PC-9 (cell line): ENCODE results near the gene MSH6. TPM values are rescaled to one million over a fixed set of nuclear protein-coding genes. Genes with fewer than 3 reads are reported as not detected.
A peak's percentile ranks its signal among the peaks of the same experiment; 100 is the strongest.

Experiments used
- BruUV-seq: library from RNA; stranded (reverse); fragments of 400-500 nt; replicated peaks from 2 replicates; lab custom pipeline; 2021; lab: Mats Ljungman, UMichigan
- CTCF ChIA-PET: fragments of 300-600 bp; sonication (Branson Sonifier 250); formaldehyde crosslinking; loops from one replicate; lab custom pipeline; 2022; ENCODE audit warnings: antibody characterized with exemption; lab: Charles Lee
- POLR2A ChIA-PET: fragments of 300-600 bp; sonication (Branson Sonifier 250); formaldehyde crosslinking; loops from one replicate; lab custom pipeline; 2022; ENCODE audit warnings: antibody characterized with exemption; ENCODE audit not compliant: unreplicated experiment; lab: Charles Lee
- DNase-seq, 2 experiments: peaks; one replicate each; pipeline versions ENCODE4 v3.0.0 to v3.0.0-alpha.2; 2015 to 2022; ENCODE audit warnings: mixed read lengths in 1 of 2
- H2AFZ ChIP-seq: fragments of 200-600 bp; sonication (generic); 2 replicates; pipeline ENCODE4 v1.8.1; 2017; ENCODE audit warnings: antibody characterized with exemption
- H3F3A ChIP-seq: fragments of 200-600 bp; sonication (generic); 2 replicates; pipeline ENCODE4 v1.8.1; 2017; ENCODE audit warnings: antibody characterized with exemption, mild to moderate bottlenecking, low read depth; ENCODE audit not compliant: insufficient read depth
- H3K27ac ChIP-seq: fragments of 200-600 bp; sonication (generic); 2 replicates; pipeline ENCODE4 v1.6.1; 2016; ENCODE audit warnings: mixed run types
- H3K27me3 ChIP-seq: fragments of 200-600 bp; sonication (generic); 2 replicates; pipeline ENCODE4 v1.6.1; 2016; ENCODE audit warnings: low read depth, mixed run types; ENCODE audit not compliant: insufficient read depth
- H3K36me3 ChIP-seq: fragments of 200-600 bp; sonication (generic); 2 replicates; pipeline ENCODE4 v1.6.1; 2016; ENCODE audit warnings: low read depth, mixed run types
- H3K4me1 ChIP-seq: fragments of 200-600 bp; sonication (generic); replicated peaks from 2 replicates; pipeline ENCODE4 v1.6.1; 2016; ENCODE audit warnings: mixed run types; ENCODE audit not compliant: insufficient read depth
- H3K4me2 ChIP-seq: fragments of 200-600 bp; sonication (generic); 2 replicates; pipeline ENCODE4 v1.6.1; 2017; ENCODE audit warnings: mixed run types
- H3K4me3 ChIP-seq: fragments of 200-600 bp; sonication (generic); 2 replicates; pipeline ENCODE4 v1.6.1; 2016; ENCODE audit warnings: mixed run types
- H3K79me2 ChIP-seq: fragments of 200-600 bp; sonication (generic); 2 replicates; pipeline ENCODE4 v1.6.1; 2017; ENCODE audit warnings: low read depth, mixed run types
- H3K9me2 ChIP-seq: fragments of 200-600 bp; sonication (generic); 2 replicates; pipeline ENCODE4 v1.8.1; 2017; ENCODE audit warnings: mild to moderate bottlenecking; ENCODE audit not compliant: insufficient read depth
- H3K9me3 ChIP-seq: fragments of 200-600 bp; sonication (generic); 2 replicates; pipeline ENCODE4 v1.8.1; 2016; ENCODE audit warnings: low read depth; ENCODE audit not compliant: insufficient read depth
- H4K20me1 ChIP-seq: fragments of 200-600 bp; sonication (generic); 2 replicates; pipeline ENCODE4 v1.8.1; 2017; ENCODE audit not compliant: insufficient read depth
- EZH2 ChIP-seq: fragments of 200-600 bp; sonication (generic); IDR thresholded peaks from 2 replicates; pipeline ENCODE4 v1.8.0; 2017; ENCODE audit warnings: antibody characterized with exemption, low read depth
- intact Hi-C: fragments of 100-400 bp; cut with micrococcal nuclease; formaldehyde crosslinking; loops from one replicate; pipeline ENCODE4 v1.10.0; 2022; ENCODE audit not compliant: unreplicated experiment
- total RNA-seq: library from RNA; stranded (reverse); gene quantifications from 2 replicates; pipeline ENCODE4 v1.2.3, GENCODE V29; 2021
- TF ChIP-seq, protein P1 (sequence below): fragments of 200-600 bp; sonication (generic); conservative IDR thresholded peaks from 2 replicates; pipeline ENCODE4 v1.6.1; 2017; ENCODE audit warnings: mixed run types, antibody characterized with exemption, mild to moderate bottlenecking, moderate library complexity

The MSH6 gene
- total RNA-seq, 1 experiment from 2014 or later, result 123 TPM

DNA sequence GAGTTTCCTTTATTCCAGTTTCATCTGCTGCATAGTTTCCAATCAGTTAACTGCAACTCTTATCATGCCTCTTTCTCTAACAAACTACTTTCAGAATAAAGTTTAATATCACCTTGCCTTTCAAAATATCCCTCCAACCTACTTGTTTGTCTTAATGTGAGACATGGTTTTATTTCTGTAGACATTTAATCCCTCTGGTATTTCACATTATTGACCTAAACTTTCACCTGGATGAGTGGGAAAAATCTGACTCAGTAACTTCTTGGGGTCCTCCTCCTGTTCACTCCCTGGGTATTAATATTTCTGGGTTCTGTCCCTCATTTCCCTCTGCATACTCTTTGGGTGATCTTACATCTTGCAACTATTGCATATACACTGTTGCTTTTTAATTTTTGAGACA is 27.9 kb downstream of the MSH6 start:
- CTCF ChIA-PET, result no interaction called here
- H3K4me3 ChIP-seq, result no peak overlapping the region
- no peaks in the 10 kb centered on the region for H3K27me3 ChIP-seq
- H3K27ac ChIP-seq, result peak overlapping the region; percentile 35
- peaks cover 28% of the 10 kb centered on the region for H3K4me1 ChIP-seq
- peak in 1 of 2 experiments; percentile 73 for DNase-seq
- H2AFZ ChIP-seq, result no peak overlapping the region
- BruUV-seq, result no TSS peak
- peaks cover 64% of the 10 kb centered on the region for H3K36me3 ChIP-seq
- no peak for TF ChIP-seq EZH2
- TF ChIP-seq, protein P1, sequence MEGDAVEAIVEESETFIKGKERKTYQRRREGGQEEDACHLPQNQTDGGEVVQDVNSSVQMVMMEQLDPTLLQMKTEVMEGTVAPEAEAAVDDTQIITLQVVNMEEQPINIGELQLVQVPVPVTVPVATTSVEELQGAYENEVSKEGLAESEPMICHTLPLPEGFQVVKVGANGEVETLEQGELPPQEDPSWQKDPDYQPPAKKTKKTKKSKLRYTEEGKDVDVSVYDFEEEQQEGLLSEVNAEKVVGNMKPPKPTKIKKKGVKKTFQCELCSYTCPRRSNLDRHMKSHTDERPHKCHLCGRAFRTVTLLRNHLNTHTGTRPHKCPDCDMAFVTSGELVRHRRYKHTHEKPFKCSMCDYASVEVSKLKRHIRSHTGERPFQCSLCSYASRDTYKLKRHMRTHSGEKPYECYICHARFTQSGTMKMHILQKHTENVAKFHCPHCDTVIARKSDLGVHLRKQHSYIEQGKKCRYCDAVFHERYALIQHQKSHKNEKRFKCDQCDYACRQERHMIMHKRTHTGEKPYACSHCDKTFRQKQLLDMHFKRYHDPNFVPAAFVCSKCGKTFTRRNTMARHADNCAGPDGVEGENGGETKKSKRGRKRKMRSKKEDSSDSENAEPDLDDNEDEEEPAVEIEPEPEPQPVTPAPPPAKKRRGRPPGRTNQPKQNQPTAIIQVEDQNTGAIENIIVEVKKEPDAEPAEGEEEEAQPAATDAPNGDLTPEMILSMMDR, result no peak
- H3F3A ChIP-seq, result peaks cover 47% of the 10 kb centered on the region
- no peaks in the 10 kb centered on the region for H3K79me2 ChIP-seq
- H3K4me2 ChIP-seq, result peak overlapping the region; percentile 20
- intact Hi-C loops, result no loop called here
- H3K9me3 ChIP-seq, result no peaks in the 10 kb centered on the region
- no peaks in the 10 kb centered on the region for H3K9me2 ChIP-seq
- POLR2A ChIA-PET, result interaction anchor here (0.7 kb wide), 1 partner anchor 8 kb away, joined by 6 read pairs; no protein-coding TSS in a partner anchor
- 0 out of 2 replicates have a peak, but pooled peaks cover 4% of the 10 kb centered on the region for H4K20me1 ChIP-seq

GRCh38 chr2:47811668-47812067 is 28.7 kb downstream of the MSH6 start:
- TF ChIP-seq, protein P1, result no peak
- no peak for TF ChIP-seq EZH2
- Histone ChIP-seq H3K4me2 (no peak overlapping the region), H2AFZ (no peak overlapping the region), H3K27me3 (no peaks in the 10 kb centered on the region), H3K9me2 (no peaks in the 10 kb centered on the region), H3K79me2 (no peaks in the 10 kb centered on the region), H3K36me3 (peaks cover 59% of the 10 kb centered on the region), H3K27ac (peak overlapping the region; percentile 35), H3K9me3 (no peaks in the 10 kb centered on the region), H3K4me1 (peaks cover 28% of the 10 kb centered on the region), H4K20me1 (no peaks in the 10 kb centered on the region), H3K4me3 (no peak overlapping the region), H3F3A (peaks cover 39% of the 10 kb centered on the region)
- DNase-seq, result no peak
- CTCF ChIA-PET, result no interaction called here
- BruUV-seq, result no TSS peak
- intact Hi-C loops, result no loop called here
- POLR2A ChIA-PET, result no interaction called here

DNA sequence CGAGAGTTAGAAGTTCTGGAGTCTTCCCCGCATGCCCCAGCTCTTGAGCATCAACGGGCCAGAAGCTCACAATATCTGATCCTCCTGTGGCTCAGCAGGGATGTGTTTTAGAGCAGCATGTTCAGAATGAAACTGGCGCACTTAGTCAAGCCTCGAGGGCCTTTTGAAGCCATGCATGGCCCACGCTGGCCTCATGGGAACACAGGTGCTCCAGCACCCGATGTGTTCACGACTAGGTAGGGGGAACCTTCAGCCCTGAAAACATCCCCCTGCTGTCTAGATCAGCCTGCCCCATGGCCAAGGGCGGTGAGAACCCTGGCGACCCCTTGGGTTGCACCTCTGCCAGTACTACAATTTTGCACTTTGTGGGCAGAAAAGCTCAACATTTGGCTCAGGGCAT is 32.8 kb downstream of the MSH6 start:
- intact Hi-C loops, result no loop called here
- Histone ChIP-seq H3K27ac (no peak overlapping the region), H3K4me3 (no peak overlapping the region), H3K79me2 (no peaks in the 10 kb centered on the region), H3K4me1 (peaks cover 18% of the 10 kb centered on the region), H3K9me3 (no peaks in the 10 kb centered on the region), H3K4me2 (no peak overlapping the region), H4K20me1 (no peaks in the 10 kb centered on the region), H3K9me2 (no peaks in the 10 kb centered on the region), H3K36me3 (peaks cover 58% of the 10 kb centered on the region), H2AFZ (no peak overlapping the region), H3K27me3 (no peaks in the 10 kb centered on the region), H3F3A (peaks cover 16% of the 10 kb centered on the region; the same call in 1 of the 2 replicates)
- POLR2A ChIA-PET, result no interaction called here
- no TSS peak for BruUV-seq
- CTCF ChIA-PET, result no interaction called here
- DNase-seq, result no peak
- TF ChIP-seq, protein P1, result no peak
- no peak for TF ChIP-seq EZH2
